Measurements from ENCODE around the gene SCARF1.
A peak's percentile ranks its signal among the peaks of the same experiment; 100 is the strongest.
"Not testable (repeated sequence)": the region's sequence is repeated elsewhere in the genome, so short reads cannot be mapped to it uniquely, and the experiment has no call there.

Gene SCARF1

GRCh38 chr17:1645207-1646171 is at the start of gene SCARF1:
Gene SCARF1, minus strand, starts transcription at chr17:1645732. Its CDS starts 35 bp downstream, at chr17:1645697.
- no peak for DNase-seq (ENCODE audit: low spot score)

- no peak for DNase-seq (ENCODE audit: low spot score)
Measured at GRCh38 chr17:1693339-1693738, 47.8 kb upstream of the SCARF1 start.

- no peak for DNase-seq (ENCODE audit: low spot score)
Measured at GRCh38 chr17:1690544-1691221, 45.2 kb upstream of the SCARF1 start.

- not testable (repeated sequence) for DNase-seq (ENCODE audit: low spot score)
Measured at GRCh38 chr17:1688405-1688804, 42.9 kb upstream of the SCARF1 start.

GRCh38 chr17:1686086-1686485 is 40.6 kb upstream of the SCARF1 start:
- DNase-seq (ENCODE audit: low spot score) = no peak

- peak; percentile 99 for DNase-seq (ENCODE audit: low spot score)
Measured at GRCh38 chr17:1684378-1685189, 39.1 kb upstream of the SCARF1 start, which contains the start of gene PRPF8. Gene PRPF8, minus strand, starts transcription at chr17:1684867. Its CDS starts 296 bp downstream, at chr17:1684571.

GRCh38 chr17:1683459-1683858 is 37.9 kb upstream of the SCARF1 start:
- no peak for DNase-seq (ENCODE audit: low spot score)

GRCh38 chr17:1676401-1676800 is 30.9 kb upstream of the SCARF1 start:
- no peak for DNase-seq (ENCODE audit: low spot score)

GRCh38 chr17:1673041-1673785 is 27.7 kb upstream of the SCARF1 start:
- peak; percentile 22 for DNase-seq (ENCODE audit: low spot score)

GRCh38 chr17:1663934-1664333 is 18.4 kb upstream of the SCARF1 start:
- not testable (repeated sequence) for DNase-seq (ENCODE audit: low spot score)

- DNase-seq (ENCODE audit: low spot score) = no peak
Measured at GRCh38 chr17:1661045-1661444, 15.5 kb upstream of the SCARF1 start.

- DNase-seq (ENCODE audit: low spot score) = no peak
Measured at GRCh38 chr17:1658100-1658499, 12.6 kb upstream of the SCARF1 start.

GRCh38 chr17:1653735-1654134 is 8.2 kb upstream of the SCARF1 start:
- DNase-seq (ENCODE audit: low spot score) = no peak

- not testable (repeated sequence) for DNase-seq (ENCODE audit: low spot score)
Measured at GRCh38 chr17:1652794-1653193, 7.3 kb upstream of the SCARF1 start.

GRCh38 chr17:1651559-1651844 is 6.0 kb upstream of the SCARF1 start:
- DNase-seq (ENCODE audit: low spot score) = no peak

GRCh38 chr17:1650731-1651558 is 5.4 kb upstream of the SCARF1 start:
- DNase-seq (ENCODE audit: low spot score) = no peak

- DNase-seq (ENCODE audit: low spot score) = no peak
Measured at GRCh38 chr17:1649844-1650501, 4.4 kb upstream of the SCARF1 start, which contains the start of gene RILP. Gene RILP, minus strand, starts transcription at chr17:1649866. Its CDS starts 62 bp downstream, at chr17:1649804.

- DNase-seq (ENCODE audit: low spot score) = peak; percentile 95
Measured at GRCh38 chr17:1648963-1649843, 3.7 kb upstream of the SCARF1 start.
